HG02642 (cell line): ENCODE data around the gene HOXC6.

Experiments
- ATAC-seq: cut with Tn5 transposase; IDR thresholded peaks from one replicate; pipeline ENCODE4 v1.9.1; 2021; ENCODE audit warnings: mild to moderate bottlenecking; ENCODE audit not compliant: unreplicated experiment, poor library complexity

HOXC6 gene

GRCh38 chr12:53989227-53990113, 38.8 kb upstream of the HOXC6 start:
- no peak for ATAC-seq

GRCh38 chr12:53990311-53991076, 37.7 kb upstream of the HOXC6 start:
- ATAC-seq: no peak

- no peak for ATAC-seq
These were observed 37.2 kb upstream of the HOXC6 start for GRCh38 chr12:53991077-53991460.

- no peak for ATAC-seq
These were observed 35.8 kb upstream of the HOXC6 start for GRCh38 chr12:53992377-53992889.

GRCh38 chr12:53993162-53994008, 34.9 kb upstream of the HOXC6 start:
- no peak for ATAC-seq

GRCh38 chr12:53994009-53994263, 34.3 kb upstream of the HOXC6 start:
- ATAC-seq: no peak

- no peak for ATAC-seq
These were observed 33.8 kb upstream of the HOXC6 start for GRCh38 chr12:53994264-53995001.

- no peak for ATAC-seq
These were observed 33.2 kb upstream of the HOXC6 start for GRCh38 chr12:53995002-53995377.

- ATAC-seq: no peak
These were observed 32.6 kb upstream of the HOXC6 start for GRCh38 chr12:53995378-53996239.

- no peak for ATAC-seq
These were observed 31.7 kb upstream of the HOXC6 start for GRCh38 chr12:53996240-53997203.

GRCh38 chr12:53997204-53998109, 30.8 kb upstream of the HOXC6 start:
- ATAC-seq: no peak

GRCh38 chr12:53998110-53998899, 29.9 kb upstream of the HOXC6 start:
- no peak for ATAC-seq

GRCh38 chr12:53998900-53999236, 29.4 kb upstream of the HOXC6 start:
- ATAC-seq: no peak

GRCh38 chr12:53999559-54000115, 28.6 kb upstream of the HOXC6 start:
- no peak for ATAC-seq

- no peak for ATAC-seq
These were observed 27.8 kb upstream of the HOXC6 start, which contains the start of gene HOXC9 for GRCh38 chr12:54000116-54001114. Gene HOXC9, plus strand, starts transcription at chr12:54000161. Its CDS starts 28 bp downstream, at chr12:54000189.
